Muscle layer of duodenum (tissue), 2 donors: ENCODE results near the gene AGAP9.
"Not testable (repeated sequence)": the region's sequence is repeated elsewhere in the genome, so short reads cannot be mapped to it uniquely, and the experiment has no call there.

ENCODE experiments used
- H3K27ac ChIP-seq: one replicate; pipeline ENCODE4 v1.7.0; 2013; ENCODE audit warnings: mild to moderate bottlenecking, low read length
- H3K27me3 ChIP-seq: one replicate; pipeline ENCODE4 v1.7.0; 2013; ENCODE audit warnings: low read depth, mild to moderate bottlenecking, control low read depth, low read length
- H3K36me3 ChIP-seq, 2 donors: one replicate each; pipeline ENCODE4 v1.7.0; 2013; ENCODE audit warnings: low read length in 2 of 2, control low read depth in 1 of 2, mild to moderate bottlenecking in 1 of 2; ENCODE audit not compliant: insufficient read depth in 2 of 2, control insufficient read depth in 1 of 2
- H3K4me1 ChIP-seq, 2 donors: one replicate each; pipeline ENCODE4 v1.7.0; 2013; ENCODE audit warnings: low read length in 2 of 2, mild to moderate bottlenecking in 2 of 2, control low read depth in 1 of 2, moderate library complexity in 1 of 2; ENCODE audit not compliant: insufficient read depth in 2 of 2, control insufficient read depth in 1 of 2
- H3K4me3 ChIP-seq, 2 donors: one replicate each; pipeline ENCODE4 v1.7.0; 2013; ENCODE audit warnings: low read length in 2 of 2, low read depth in 1 of 2, mild to moderate bottlenecking in 1 of 2
- H3K9me3 ChIP-seq, 2 donors: one replicate each; pipeline ENCODE4 v1.7.0; 2013; ENCODE audit warnings: low read length in 2 of 2, control low read depth in 1 of 2, mild to moderate bottlenecking in 1 of 2; ENCODE audit not compliant: control insufficient read depth in 1 of 2
- donor health status: healthy.

AGAP9 gene

DNA sequence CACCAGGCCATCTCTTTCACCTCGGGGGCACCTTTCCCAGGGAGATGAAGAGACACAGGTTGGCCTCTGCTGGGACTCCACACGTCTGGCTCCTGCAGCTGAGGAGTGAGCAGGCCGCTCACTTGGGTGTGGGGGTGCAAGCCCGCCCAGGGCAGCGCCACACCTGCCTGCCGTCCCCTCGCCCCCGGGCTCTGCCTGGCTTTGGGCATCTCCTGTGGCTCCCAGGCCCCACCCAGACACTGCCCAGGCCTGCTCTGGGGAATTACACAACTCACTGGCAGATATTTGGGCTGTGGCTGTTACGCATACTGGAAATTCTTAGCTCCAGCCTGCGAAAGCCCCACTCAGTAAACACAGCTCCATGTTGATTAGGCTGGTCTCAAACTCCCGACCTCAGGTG, 39.5 kb downstream of the AGAP9 start, which contains the start of gene ANXA8:
TSS of gene ANXA8 (minus strand) at position 193 of the 400 bp plus-strand sequence. CDS start at position 11, 182 bp downstream.
- not testable (repeated sequence) for H3K27ac ChIP-seq, H3K27me3 ChIP-seq, H3K9me3 ChIP-seq, H3K4me1 ChIP-seq, H3K4me3 ChIP-seq, H3K36me3 ChIP-seq

DNA sequence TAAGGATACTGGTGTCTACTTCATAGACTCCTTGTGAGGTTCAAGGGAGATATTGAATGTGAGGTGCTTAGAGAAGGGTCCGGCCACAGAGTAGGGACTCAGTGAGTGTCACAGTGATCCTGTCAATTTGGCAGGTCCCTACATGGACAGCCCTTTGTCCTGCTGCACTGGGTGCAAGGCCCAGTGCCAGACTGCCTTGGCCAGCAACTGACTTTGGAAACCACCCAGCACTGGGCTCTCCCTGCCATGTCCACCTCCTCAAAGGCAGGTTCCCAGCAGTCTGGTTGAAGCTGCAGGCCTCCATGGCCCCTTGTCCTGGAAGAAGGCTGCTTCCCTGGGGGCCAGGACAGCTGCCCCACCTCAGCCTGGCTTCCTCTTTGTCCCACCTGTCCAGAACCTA, 41.1 kb downstream of the AGAP9 start:
- not testable (repeated sequence) for H3K36me3 ChIP-seq, H3K27me3 ChIP-seq, H3K27ac ChIP-seq, H3K4me1 ChIP-seq, H3K9me3 ChIP-seq, H3K4me3 ChIP-seq

DNA sequence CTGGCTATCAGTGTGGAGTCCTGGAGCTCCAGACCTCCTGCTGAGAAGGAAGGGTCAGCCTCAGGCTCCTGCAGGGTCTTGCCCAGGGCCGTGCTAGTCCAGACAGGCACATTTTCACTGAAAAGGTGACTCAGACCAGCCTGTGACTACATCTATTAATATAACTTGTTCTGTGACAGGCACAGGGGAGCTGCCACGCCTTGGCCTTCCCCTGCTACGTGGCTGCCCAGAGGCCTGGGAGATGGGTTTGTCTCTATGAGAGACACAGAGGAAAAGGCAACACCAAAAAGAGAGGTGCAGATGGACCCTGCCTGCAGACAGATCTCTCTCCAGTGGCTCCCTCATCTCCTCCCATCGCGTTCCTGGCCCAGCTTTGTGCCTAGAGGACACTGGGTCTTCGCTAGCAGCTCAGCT, 41.7 kb downstream of the AGAP9 start:
- H3K27me3 ChIP-seq, H3K9me3 ChIP-seq, H3K4me1 ChIP-seq, H3K27ac ChIP-seq, H3K4me3 ChIP-seq, H3K36me3 ChIP-seq: not testable (repeated sequence)

DNA sequence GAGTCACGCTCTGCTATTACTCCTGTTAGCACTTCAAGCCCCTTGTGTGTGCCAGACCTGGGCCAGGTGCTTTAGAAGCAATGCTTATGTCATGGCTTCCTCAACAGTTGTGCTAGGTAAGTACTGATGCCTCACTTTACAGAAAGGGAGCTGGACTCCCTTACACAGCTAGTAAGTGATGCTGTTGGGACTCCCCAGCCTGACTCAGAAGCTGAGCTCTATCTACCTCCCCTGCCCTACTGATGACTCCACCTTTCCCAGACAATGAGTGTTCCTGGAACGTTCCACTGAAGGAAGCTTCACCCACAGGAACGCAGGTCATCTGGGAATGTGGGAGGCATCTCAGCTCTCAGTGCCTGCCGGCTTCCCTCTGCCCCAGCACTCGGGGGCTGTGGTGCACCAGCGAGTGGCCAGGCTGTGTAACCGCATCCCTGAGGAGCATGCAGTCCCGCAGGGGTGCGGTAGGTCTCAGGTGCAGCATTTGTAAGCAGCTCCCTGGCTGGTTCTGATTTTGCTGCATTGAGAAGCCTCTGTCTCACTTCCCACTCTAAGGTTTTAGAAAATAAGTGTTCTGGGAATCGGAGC, 42.2 kb downstream of the AGAP9 start:
- H3K4me1 ChIP-seq, H3K27me3 ChIP-seq, H3K27ac ChIP-seq, H3K4me3 ChIP-seq, H3K36me3 ChIP-seq, H3K9me3 ChIP-seq: not testable (repeated sequence)

DNA sequence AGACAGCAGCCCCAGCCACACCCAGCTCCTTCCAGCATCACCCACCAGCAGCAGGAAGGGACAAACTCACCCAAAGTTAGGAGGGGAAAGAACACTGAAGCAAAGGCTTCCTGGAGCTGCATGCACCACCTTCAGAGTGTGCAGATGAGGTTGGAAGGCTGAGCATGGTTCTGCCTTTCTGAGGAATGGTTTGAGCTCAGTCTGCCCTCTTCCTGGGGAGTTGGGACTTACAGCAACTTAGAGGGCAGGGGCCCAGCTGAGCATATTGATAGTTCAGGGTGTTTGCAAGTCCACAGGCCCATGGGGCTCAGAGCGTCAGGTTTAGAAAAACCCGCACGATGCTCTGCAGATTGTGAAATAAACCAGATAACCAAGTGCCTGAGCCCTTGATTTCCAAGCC, 43.3 kb downstream of the AGAP9 start:
- not testable (repeated sequence) for H3K4me1 ChIP-seq, H3K4me3 ChIP-seq, H3K9me3 ChIP-seq, H3K27ac ChIP-seq, H3K27me3 ChIP-seq, H3K36me3 ChIP-seq

DNA sequence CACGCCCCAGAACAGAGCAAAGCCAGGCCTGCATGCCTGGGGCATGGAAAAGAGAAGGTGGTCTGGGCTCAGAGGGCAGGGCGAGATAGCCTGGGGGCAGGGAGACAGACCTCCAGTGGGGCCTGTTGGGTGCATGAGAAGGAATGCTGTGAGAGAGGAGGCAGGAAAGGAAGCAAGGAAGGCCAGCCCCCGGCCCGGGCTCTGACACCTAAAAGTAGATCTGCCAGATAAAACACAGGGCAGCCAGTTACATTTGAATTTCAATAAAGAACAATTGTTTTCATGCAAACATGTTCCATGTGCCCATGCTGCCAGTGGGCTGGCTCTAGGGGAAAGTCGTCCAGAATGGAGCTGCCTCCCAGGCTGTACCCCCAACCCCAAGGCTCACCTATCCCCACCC, 45.3 kb downstream of the AGAP9 start:
- H3K27me3 ChIP-seq, H3K9me3 ChIP-seq, H3K27ac ChIP-seq, H3K4me3 ChIP-seq, H3K4me1 ChIP-seq, H3K36me3 ChIP-seq: not testable (repeated sequence)

DNA sequence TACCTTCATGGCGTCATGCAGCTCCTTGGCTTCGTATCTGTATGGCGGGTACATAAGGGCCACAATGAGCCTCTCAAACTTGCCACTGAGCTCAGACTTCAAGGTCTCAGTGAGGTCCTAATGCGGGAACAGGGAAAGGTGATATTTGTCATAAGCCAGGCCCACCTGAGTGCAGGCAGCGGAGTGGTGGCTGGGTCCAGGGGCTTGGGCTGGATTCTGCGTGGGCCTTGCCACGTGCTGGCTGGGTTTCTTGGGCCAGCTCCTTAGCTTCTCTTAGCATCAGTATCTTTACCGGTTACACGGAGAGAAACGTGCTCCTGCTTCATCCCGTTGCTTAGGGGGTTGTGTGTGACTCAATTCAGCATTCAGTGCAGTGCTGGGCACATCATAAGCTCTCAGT, 46.4 kb downstream of the AGAP9 start:
- not testable (repeated sequence) for H3K4me1 ChIP-seq, H3K9me3 ChIP-seq, H3K27ac ChIP-seq, H3K27me3 ChIP-seq, H3K36me3 ChIP-seq, H3K4me3 ChIP-seq

DNA sequence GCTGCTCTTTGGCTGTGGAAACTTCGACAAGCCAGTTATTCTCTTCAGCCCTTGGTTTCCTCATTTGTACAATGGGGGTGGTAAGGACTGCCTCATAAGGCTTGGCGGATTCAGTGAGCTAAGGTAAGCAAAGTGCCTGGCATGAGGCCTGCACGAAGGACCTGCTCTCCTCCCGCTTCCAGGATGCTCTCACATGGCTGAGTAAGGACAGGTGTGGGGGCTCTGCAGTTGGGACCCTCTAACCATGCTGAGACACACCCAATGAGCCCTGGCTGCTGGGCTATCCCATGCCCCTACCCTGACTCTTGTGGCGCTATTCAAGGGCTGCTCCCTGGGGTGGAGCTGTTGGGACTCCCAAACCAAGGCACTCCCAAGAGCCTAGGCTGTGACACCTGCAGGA, 48.3 kb downstream of the AGAP9 start:
- H3K9me3 ChIP-seq, H3K27ac ChIP-seq, H3K4me1 ChIP-seq: not testable (repeated sequence)

DNA sequence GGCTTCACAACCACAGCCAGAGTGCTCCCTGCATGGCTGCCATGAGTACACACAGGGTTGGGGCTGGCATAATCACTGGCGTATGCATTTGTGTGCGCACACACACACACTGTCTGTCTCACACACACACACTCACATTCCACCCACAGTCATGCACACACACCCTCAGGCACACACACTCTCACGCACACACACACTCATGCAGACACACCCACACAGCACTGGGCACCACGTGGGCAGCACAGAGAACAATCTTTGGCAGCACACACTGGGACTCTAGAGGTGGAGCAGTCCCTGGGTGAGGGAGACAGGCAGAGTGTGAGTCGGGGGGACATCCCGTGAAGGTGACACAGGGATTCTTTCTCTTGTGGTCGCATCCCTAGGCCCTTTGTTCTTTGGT, 49.9 kb downstream of the AGAP9 start:
- H3K9me3 ChIP-seq, H3K4me1 ChIP-seq, H3K36me3 ChIP-seq, H3K27ac ChIP-seq, H3K4me3 ChIP-seq, H3K27me3 ChIP-seq: not testable (repeated sequence)

More for the DNA sequence above, 48.3 kb downstream of the AGAP9 start:
- H3K4me3 ChIP-seq, H3K27me3 ChIP-seq, H3K36me3 ChIP-seq: not testable (repeated sequence)

DNA sequence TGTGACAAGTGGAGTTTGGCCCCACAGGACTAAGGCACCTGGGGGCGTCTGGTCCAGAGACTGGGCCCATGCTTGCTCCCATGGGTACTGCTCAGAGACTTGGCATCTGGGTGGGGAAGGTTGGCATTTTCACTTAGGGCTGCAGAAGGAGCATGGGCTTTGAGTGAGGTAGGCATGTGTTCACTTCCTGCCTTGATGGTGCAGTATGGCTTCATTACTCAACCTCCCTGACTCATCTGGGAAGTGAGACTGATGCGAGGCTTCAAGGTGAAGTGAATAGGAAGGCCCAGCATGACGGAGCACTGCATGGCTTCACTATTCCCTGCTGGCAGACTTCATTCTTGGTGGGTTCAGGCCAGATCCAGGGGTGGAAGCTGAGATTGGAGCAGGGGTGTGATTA, 50.8 kb downstream of the AGAP9 start:
- not testable (repeated sequence) for H3K36me3 ChIP-seq, H3K4me1 ChIP-seq, H3K9me3 ChIP-seq, H3K27me3 ChIP-seq, H3K4me3 ChIP-seq, H3K27ac ChIP-seq

DNA sequence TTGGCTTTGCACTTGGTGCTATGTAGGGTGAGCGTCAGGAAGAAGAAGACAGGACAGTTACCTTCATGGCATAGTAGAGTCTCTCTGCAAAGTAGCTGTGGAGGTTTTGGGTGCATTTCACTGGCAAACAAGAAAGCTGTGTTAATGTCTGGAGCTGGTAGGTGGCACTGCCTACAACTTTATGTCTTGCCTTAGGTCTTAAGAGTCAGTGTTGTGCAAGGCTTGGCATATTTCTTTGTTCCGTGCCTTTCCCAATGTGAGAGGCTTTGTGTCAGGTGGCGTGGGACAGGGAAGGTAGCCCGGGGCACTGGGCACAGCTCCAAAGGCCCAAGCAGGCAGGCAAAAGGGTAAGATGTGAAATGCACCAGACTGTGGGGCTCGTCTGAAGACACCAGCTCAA, 51.4 kb downstream of the AGAP9 start:
- H3K9me3 ChIP-seq, H3K4me3 ChIP-seq, H3K27ac ChIP-seq, H3K4me1 ChIP-seq, H3K27me3 ChIP-seq, H3K36me3 ChIP-seq: not testable (repeated sequence)

DNA sequence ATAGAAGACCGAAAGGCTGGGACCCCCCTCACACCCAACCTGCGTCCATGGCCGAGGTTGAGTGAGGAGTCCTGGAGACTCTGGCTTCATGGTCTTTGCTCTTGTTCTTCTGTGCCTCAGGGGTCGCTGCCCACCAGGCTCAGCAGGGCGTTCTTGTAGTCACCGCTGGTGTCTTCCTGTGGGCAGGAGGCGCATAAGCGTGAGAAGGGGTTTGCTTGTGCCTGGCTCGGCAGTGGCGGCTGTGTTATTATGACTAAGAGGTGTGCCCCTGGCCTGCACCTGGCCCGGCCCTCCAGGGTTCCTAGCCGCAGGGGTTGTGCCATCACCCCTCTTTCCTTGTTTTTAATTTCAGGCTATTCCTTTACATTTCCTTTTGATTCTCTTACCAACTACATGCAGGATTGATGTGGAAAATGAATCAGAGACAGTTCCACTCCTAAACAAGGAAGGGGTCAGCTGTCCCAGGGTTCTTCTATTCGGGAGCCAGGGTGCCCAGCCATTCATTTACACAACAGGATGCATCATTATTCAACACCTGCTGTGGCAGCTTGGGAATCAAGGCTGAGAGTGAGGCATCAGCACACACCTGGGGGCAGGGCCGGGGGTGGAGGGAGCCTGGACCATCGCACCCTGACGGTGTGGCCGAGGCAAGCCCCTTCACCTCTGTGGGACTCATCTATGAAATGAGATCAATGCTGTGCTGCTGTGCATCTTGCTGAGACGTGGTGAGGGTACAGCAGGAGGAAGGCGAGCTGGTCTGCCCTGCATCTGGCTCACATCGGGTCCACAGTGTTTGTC, 54.5 kb downstream of the AGAP9 start:
- H3K4me3 ChIP-seq, H3K36me3 ChIP-seq, H3K27ac ChIP-seq, H3K27me3 ChIP-seq, H3K9me3 ChIP-seq, H3K4me1 ChIP-seq: not testable (repeated sequence)
